NCI-H446 treated with DMSO at 0.1 percent for 48 hours (cell line): ENCODE results near the gene CPT1A.

Source experiments
- DNase-seq: peaks from one replicate; lab custom pipeline; 2025; lab: John Stamatoyannopoulos, UW

Gene CPT1A

GRCh38 chr11:68831124-68831523 is 10.6 kb downstream of the CPT1A start:
- no peak for DNase-seq

GRCh38 chr11:68829581-68829980 is 12.1 kb downstream of the CPT1A start:
- no peak for DNase-seq

DNA sequence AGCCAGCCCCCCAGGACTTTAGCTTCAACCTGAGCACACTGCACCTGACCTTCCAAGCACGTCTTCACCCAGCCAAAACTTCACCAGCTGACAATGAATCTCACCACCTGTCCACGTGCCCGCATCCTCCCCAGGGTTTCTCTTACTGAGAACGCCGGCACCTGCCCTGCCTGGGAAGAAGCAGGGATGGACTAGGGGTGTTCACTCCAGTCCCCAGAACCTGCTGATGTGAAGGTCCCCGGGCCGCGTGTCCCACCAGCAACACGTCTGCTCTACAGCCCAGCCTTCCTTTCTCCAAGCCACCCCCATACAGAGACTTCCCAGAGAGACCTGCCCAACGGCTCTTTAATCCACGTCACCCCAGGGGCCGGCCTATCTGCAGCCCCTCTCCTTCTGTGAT is 12.8 kb downstream of the CPT1A start:
- no peak for DNase-seq

GRCh38 chr11:68828155-68828931 is 13.4 kb downstream of the CPT1A start:
- DNase-seq = no peak

DNA sequence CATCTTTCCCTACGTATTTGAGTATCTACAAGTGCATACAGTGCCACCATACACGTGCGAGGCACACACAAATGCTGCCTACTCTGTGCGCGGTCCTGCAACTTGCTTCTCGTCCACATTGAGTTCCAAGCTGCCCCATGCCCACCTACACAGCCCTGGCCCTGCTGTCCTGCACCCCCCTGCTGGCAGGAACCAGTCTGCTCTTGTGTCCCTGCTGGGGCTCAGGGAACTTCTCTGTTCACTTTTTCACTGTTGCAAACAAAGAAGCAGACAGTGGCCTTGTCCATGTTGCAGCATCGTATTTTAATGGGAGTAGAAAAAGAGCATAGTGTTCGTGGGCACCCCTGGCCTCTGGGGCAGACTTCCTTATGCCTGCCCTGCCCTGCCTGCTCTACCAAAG is 14.0 kb downstream of the CPT1A start:
- DNase-seq = no peak

- no peak for DNase-seq
Measured at GRCh38 chr11:68826726-68827125, 15.0 kb downstream of the CPT1A start.

DNA sequence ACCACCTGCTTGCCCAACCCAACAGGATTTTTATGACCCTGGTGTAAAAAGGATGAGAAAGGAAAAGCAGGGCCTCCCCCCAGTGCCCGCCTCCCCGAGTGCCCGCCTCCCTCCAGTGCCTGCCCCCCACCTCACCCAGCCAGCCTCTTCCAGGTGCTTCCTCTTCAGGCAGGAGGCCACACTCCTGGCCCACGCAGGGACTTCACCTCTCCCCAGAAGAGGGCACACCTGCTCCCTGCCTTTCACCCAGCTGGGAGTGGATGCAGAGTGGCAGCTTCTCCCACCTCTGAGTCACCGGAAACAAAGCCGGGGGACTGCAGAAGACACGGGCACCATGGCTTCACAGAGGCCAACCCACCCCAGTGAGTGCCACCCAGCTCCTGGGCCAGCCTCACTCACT is 16.1 kb downstream of the CPT1A start:
- DNase-seq = no peak

DNA sequence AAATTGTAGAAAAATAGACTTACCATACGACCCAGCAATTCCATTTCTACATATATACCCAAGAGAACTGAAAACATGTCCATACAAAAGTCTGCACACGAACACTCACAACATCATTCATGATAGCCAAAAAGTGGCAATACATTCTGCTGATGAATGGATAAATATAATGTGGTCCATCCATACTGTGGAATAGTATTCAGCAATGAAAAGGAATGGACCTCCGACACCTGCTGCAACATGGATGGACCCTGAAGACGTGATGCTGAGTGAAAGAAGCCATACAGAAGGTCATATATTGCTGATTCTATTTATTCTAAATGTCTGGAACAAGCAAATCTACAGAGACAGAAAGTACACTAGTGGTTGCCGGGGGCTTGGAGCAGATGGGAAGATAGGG is 19.2 kb downstream of the CPT1A start:
- DNase-seq = no peak

GRCh38 chr11:68821670-68822069 is 20.0 kb downstream of the CPT1A start:
- DNase-seq = no peak

- DNase-seq = no peak
Measured at GRCh38 chr11:68819362-68819761, 22.4 kb downstream of the CPT1A start.

- no peak for DNase-seq
Measured at GRCh38 chr11:68818181-68818580, 23.5 kb downstream of the CPT1A start.

DNA sequence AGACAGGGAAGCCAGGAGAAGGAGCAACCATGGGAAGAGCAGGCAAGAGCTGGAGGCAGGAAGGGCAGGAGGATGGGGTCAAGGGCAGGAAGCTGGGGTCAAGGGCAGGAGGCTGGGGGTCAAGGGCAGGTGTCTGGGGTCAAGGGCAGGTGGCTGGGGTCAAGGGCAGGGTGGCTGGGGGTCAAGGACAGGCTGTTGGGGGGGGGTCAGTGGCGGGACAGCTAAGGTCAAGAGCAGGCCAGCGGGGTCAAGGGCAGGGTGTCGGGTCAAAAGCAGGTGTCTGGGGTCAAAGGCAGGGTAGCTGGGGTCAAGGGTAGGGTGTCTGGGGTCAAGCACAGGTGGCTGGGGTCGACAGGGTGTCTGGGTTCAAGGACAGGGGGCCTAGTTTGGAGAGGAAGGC is 24.2 kb downstream of the CPT1A start:
- DNase-seq = no peak

- DNase-seq = no peak
Measured at GRCh38 chr11:68816917-68817419, 24.7 kb downstream of the CPT1A start.

DNA sequence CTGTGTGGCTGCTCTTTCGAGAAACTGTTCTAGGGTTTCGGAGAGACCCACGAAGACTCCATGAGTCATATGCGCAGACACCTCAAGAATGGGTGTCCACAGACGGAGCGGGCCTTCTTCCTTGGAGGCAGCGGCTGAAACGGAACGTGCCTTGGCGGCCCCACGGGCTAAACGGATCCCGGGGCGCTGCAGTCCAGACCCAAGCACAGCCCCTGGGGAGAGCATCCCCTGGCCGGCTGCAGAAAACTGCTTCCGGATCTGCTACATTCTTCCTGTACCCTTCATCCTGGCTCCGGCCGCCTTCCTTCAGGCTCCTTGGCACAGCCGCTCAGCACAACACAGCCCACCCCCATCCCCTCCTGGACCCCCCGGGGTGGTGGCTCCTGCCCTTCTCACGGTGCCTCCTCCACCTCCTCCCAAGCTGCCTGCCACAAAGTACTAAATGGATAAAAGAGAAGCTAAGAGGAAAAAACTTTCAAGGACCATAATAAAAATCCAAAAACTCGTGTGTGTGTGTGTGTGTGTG is 25.4 kb downstream of the CPT1A start:
- no peak for DNase-seq

GRCh38 chr11:68813773-68814172 is 27.9 kb downstream of the CPT1A start:
- DNase-seq = no peak

DNA sequence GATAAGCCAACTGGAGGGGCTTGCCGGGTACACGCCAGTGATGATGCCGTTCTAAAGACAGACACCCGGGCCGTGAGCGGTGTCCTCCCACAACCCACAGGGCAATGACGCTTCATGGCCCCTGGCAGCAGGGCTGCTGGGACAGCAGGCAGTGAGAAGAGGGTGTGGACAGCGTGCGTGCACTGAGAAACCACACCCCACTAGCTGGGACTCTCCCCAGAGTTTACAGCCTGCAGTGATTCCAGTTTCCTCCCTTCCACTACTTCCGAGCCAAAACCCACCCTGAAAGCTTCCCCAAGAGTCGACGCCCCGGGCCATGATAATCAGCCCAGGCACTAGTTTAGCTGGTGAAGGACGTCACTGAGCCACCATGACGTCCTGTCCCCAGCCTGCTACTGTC is 29.2 kb downstream of the CPT1A start:
- no peak for DNase-seq

GRCh38 chr11:68810164-68810563 is 31.6 kb downstream of the CPT1A start:
- no peak for DNase-seq

DNA sequence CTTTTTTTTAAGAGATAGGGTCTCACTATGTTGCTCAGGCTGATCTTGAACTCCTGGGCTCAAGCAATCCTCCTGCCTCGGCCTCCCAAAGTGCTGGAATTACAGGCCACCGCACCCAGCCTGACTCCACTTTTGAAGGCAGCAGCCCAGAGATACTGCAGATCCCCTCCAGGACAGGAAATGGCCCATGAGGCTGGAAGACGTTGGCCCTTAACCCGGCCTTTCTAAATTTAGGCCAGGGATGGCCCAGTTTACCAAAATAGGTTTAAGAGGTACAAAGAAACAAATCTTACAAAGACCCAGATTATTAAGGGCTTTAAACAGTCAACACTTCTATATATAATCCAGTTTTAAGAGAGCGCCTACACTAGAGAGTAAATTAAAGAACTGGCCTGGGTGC is 32.2 kb downstream of the CPT1A start:
- DNase-seq = no peak

- no peak for DNase-seq
Measured at GRCh38 chr11:68808787-68809186, 32.9 kb downstream of the CPT1A start.

DNA sequence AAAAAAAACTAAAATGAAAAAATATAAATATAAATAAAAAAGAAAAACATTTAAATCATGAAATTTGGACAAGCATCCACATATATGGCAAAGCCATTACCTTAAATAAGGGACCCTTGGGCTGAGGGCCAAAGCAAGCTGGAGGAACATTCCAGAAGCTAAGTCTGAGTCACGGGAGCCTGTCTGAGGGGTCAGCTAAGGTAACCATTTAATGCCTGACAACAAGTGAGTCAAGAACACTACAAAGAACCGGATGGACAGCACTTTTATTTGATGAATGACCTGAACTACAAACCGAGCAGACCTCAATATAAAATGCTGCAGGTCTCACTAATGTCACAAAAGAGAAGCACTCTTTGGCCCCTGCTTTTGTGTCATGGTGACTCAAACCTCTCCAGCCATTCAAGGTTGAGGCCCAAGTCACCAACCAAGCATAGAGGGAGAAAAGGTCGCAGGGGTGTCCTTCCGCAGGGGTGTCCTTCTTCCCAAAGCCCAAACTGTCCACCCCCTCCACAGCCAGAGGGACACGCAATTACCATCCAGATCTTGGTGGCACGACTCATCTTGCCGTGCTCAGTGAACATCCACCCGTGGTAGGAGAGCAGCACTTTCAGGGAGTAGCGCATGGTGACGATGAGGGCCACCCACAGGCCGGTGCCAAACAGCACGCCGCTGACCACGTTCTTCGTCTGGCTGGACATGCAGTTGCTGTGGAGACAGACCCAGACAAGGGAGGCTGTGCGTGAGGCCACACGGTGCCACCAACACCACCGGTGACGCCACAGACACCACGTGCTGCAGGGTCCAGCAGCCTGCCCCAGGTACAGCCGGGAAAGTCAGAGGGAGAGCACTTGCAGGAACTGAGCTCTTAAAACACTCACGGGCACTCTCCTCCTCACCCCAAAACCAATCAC is 34.5 kb downstream of the CPT1A start:
- no peak for DNase-seq

DNA sequence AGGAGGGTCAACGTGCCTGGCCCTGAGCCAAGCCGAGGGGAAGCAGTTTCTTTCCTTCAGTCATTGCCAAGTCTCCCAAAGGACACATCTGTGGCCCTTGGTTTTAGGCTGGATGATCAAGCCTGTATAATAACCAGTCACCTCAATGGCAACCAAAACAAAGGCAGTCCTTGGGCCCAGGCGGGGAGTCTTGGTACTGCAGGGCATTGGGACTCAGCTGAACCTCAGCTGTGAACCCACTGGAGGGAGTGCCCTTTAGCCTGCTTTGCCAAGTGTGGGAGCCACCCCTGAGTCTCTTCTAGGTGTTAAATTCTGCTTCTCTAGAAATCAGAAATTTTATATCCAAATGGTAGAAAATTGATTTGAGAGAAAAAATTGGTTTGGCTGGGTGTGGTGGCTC is 36.9 kb downstream of the CPT1A start:
- no peak for DNase-seq

DNA sequence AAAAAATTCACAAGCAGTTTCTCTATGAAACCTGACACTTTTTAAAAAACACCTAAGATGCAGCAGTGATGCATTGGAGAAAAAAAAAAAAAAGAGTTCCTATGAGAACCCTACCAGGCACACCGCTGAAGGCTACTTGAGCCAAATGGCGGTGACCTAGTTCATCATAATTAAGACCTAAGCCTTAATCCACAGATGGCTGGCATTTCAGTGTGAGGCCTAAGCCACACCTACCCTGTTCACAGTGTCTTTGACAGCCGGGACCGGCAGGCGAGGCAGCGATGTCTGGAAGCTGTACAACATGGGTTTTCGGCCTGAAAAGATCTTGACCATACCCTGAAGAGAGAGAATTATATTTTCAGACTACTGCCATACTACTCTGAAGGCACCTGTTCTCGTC is 38.0 kb downstream of the CPT1A start:
- DNase-seq = no peak
